H1 (cell line): ENCODE measurements around the gene VCX. TPM values are rescaled to one million over a fixed set of nuclear protein-coding genes. Genes with fewer than 3 reads are reported as not detected.

ENCODE experiments used
- E2F6 ChIP-seq: IDR thresholded peaks from 2 replicates; pipeline ENCODE4 v1.6.1; 2012; ENCODE audit warnings: inconsistent platforms
- HDAC2 ChIP-seq, 2 experiments: fragments of 300-600 bp in 1 of 2; sonication (generic) in 1 of 2; IDR thresholded peaks; 2 replicates each; pipeline ENCODE4 v1.6.1; 2011 to 2012; ENCODE audit warnings: low read depth in 2 of 2, low read length in 2 of 2, mild to moderate bottlenecking in 2 of 2, moderate library complexity in 2 of 2, borderline replicate concordance in 1 of 2, inconsistent platforms in 1 of 2
- MAX ChIP-seq: IDR thresholded peaks from 2 replicates; pipeline ENCODE4 v1.6.1; 2012; ENCODE audit warnings: inconsistent platforms
- RXRA ChIP-seq: IDR thresholded peaks from 2 replicates; pipeline ENCODE4 v1.6.1; 2011; ENCODE audit warnings: low read depth, mild to moderate bottlenecking, low read length, moderate library complexity; ENCODE audit not compliant: insufficient read depth
- polyA plus RNA-seq, 7 experiments: library from polyadenylated mRNA; depleted of rRNA in 3 of 7; stranded (reverse) in 5 of 7; unstranded in 2 of 7; fragments of >200 nt in 5 of 7; fragments of 200-250 nt in 2 of 7; gene quantifications; 1 replicate in 5 of 7; 2 replicates in 1 of 7; 4 replicates in 1 of 7; pipeline versions ENCODE4 v1.2.1 to v1.2.3, GENCODE V29; 2011 to 2013; ENCODE audit warnings: missing spikeins in 2 of 7, mixed read lengths in 2 of 7
- total RNA-seq: library from RNA; stranded (reverse); fragmentation: NEBNext Ultra II Directional; extraction: Animal tissue kit (Norgen Biotek cat#: 25700); gene quantifications from 2 replicates; pipeline ENCODE4 v1.2.1, GENCODE V29; 2021

Gene VCX
- total and polyA plus RNA-seq, 2 of the 8 experiments (the other 6 are each of a cell fraction or from before 2014, with no cell fraction given), result not detected

- TF ChIP-seq E2F6 (no peak), MAX (no peak), HDAC2 (IDR thresholded peaks at IDR 0.05; ENCODE audit: borderline replicate concordance in 1 of 2, low read depth in 2 of 2, low read length in 2 of 2) (no peak), RXRA (no peak)
Observed at GRCh38 chrX:7841084-7841805, 1.7 kb upstream of the VCX start (continued).
